ENCODE data around the gene ABCC6. TPM values are rescaled to one million over a fixed set of nuclear protein-coding genes. Genes with fewer than 3 reads are reported as not detected.
"Not testable (repeated sequence)": the region's sequence is repeated elsewhere in the genome, so short reads cannot be mapped to it uniquely, and the experiment has no call there.

The ABCC6 gene
- total and polyA plus RNA-seq, 2 donors (not counting 1 experiment from before 2014, with no cell fraction given) = 0.27 TPM; not detected in 1

GRCh38 chr16:16154281-16154951 is 68.9 kb downstream of the ABCC6 start:
- H3K36me3 ChIP-seq (replicated peaks in 1 of 2; ENCODE audit: control extremely low read depth in 1 of 2, control insufficient read depth in 1 of 2, extremely low read depth in 1 of 2, insufficient read depth in 2 of 2, low read length in 1 of 2) = no peaks in the 10 kb centered on the region
- ChIA-PET POLR2A (interaction anchor here (0.7 kb wide), 1 partner anchor 1556 kb away, joined by 3 read pairs; no protein-coding TSS in a partner anchor), CTCF (no interaction called here)
- no peak overlapping the region for H2AFZ ChIP-seq (ENCODE audit: insufficient read depth, low read depth, low read length, poor library complexity, severe bottlenecking)
- peaks cover 4 to 18% (median 17%) of the 10 kb centered on the region in 3 donors for H3K9me3 ChIP-seq (ENCODE audit: control extremely low read depth in 1 of 3, control insufficient read depth in 2 of 3, insufficient read depth in 1 of 3, low read length in 2 of 3)
- H3K27ac Mint-ChIP-seq = no peak overlapping the region
- H3K27ac ChIP-seq (ENCODE audit: low read length in 2 of 2) = no peak overlapping the region
- no peak overlapping the region for H3K9ac ChIP-seq (ENCODE audit: low read length)
- intact Hi-C loops (cut with micrococcal nuclease) = no loop called here
- ATAC-seq (ENCODE audit: low read depth) = no peak
- peaks cover 17% of the 10 kb centered on the region for H3K9me3 Mint-ChIP-seq (ENCODE audit: insufficient read depth)
- H4K20me1 ChIP-seq (ENCODE audit: control insufficient read depth, insufficient read depth, low read length, poor library complexity, severe bottlenecking) = no peaks in the 10 kb centered on the region
- DNase-seq = no peak
- 87% methylated on average over 17 of the region's 18 CpGs for WGBS (ENCODE audit: insufficient coverage)
- no peak overlapping the region for H3K4me3 Mint-ChIP-seq
- H3K4me3 ChIP-seq (ENCODE audit: control extremely low read depth in 1 of 5, extremely low read depth in 1 of 5, insufficient read depth in 1 of 5, low read depth in 2 of 5, low read length in 4 of 5) = no peak overlapping the region
- no peak overlapping the region for H3K4me2 ChIP-seq (replicated peaks; ENCODE audit: low read depth, low read length, poor library complexity, severe bottlenecking)
- no peaks in the 10 kb centered on the region for H3K79me2 ChIP-seq (ENCODE audit: control insufficient read depth, insufficient read depth, low read length)
- H3K4me1 Mint-ChIP-seq = no peaks in the 10 kb centered on the region
- no peaks in the 10 kb centered on the region for H3K4me1 ChIP-seq (ENCODE audit: control insufficient read depth in 2 of 2, insufficient read depth in 2 of 2, low read length in 2 of 2)
- no peaks in the 10 kb centered on the region for H3K27me3 ChIP-seq (replicated peaks in 1 of 4; ENCODE audit: control extremely low read depth in 1 of 4, control insufficient read depth in 3 of 4, insufficient read depth in 4 of 4, low read length in 3 of 4)
- no peaks in the 10 kb centered on the region for H3K27me3 Mint-ChIP-seq
- TF ChIP-seq CTCF (IDR thresholded peaks at IDR 0.05) (no peak), EZH2 (IDR thresholded peaks at IDR 0.05; ENCODE audit: borderline replicate concordance, insufficient read depth, low read depth, low read length, poor library complexity, severe bottlenecking) (no peak)

GRCh38 chr16:16153000-16153399 is 70.3 kb downstream of the ABCC6 start:
- H2AFZ ChIP-seq (ENCODE audit: insufficient read depth, low read depth, low read length, poor library complexity, severe bottlenecking); H3K79me2 ChIP-seq (ENCODE audit: control insufficient read depth, insufficient read depth, low read length); DNase-seq; H3K36me3 ChIP-seq (replicated peaks in 1 of 2; ENCODE audit: control extremely low read depth in 1 of 2, control insufficient read depth in 1 of 2, extremely low read depth in 1 of 2, insufficient read depth in 2 of 2, low read length in 1 of 2); H3K4me2 ChIP-seq (replicated peaks; ENCODE audit: low read depth, low read length, poor library complexity, severe bottlenecking); H3K27ac Mint-ChIP-seq; CTCF ChIA-PET; H3K27ac ChIP-seq (ENCODE audit: low read length in 2 of 2); H4K20me1 ChIP-seq (ENCODE audit: control insufficient read depth, insufficient read depth, low read length, poor library complexity, severe bottlenecking); H3K4me1 ChIP-seq (ENCODE audit: control insufficient read depth in 2 of 2, insufficient read depth in 2 of 2, low read length in 2 of 2); H3K9me3 Mint-ChIP-seq (ENCODE audit: insufficient read depth); H3K4me3 ChIP-seq (ENCODE audit: control extremely low read depth in 1 of 5, extremely low read depth in 1 of 5, insufficient read depth in 1 of 5, low read depth in 2 of 5, low read length in 4 of 5); ATAC-seq (ENCODE audit: low read depth); H3K4me1 Mint-ChIP-seq; H3K27me3 Mint-ChIP-seq; intact Hi-C loops (cut with micrococcal nuclease); H3K9ac ChIP-seq (ENCODE audit: low read length); H3K4me3 Mint-ChIP-seq; H3K27me3 ChIP-seq (replicated peaks in 1 of 4; ENCODE audit: control extremely low read depth in 1 of 4, control insufficient read depth in 3 of 4, insufficient read depth in 4 of 4, low read length in 3 of 4): not testable (repeated sequence)
- WGBS (ENCODE audit: insufficient coverage) = 95% methylated on average over 4 of the region's 12 CpGs
- H3K9me3 ChIP-seq (ENCODE audit: control extremely low read depth in 1 of 3, control insufficient read depth in 2 of 3, insufficient read depth in 1 of 3, low read length in 2 of 3) = peaks cover 0 to 11% (median 5%) of the 10 kb centered on the region in 3 donors
- POLR2A ChIA-PET = interaction anchor here (0.7 kb wide), 1 partner anchor 188 kb away, joined by 4 read pairs; no protein-coding TSS in a partner anchor
